Endothelial cell of umbilical vein (primary cell): ENCODE results near the gene YWHAG.

ENCODE experiments used
- EZH2 ChIP-seq: IDR thresholded peaks from 2 replicates; pipeline ENCODE4 v1.6.1; 2012; ENCODE audit warnings: borderline replicate concordance, low read depth, mild to moderate bottlenecking, moderate library complexity, low read length, inconsistent platforms; ENCODE audit not compliant: severe bottlenecking
- POLR2A ChIP-seq: IDR thresholded peaks from 2 replicates; pipeline ENCODE4 v1.6.1; 2012; ENCODE audit warnings: low read depth, mild to moderate bottlenecking, control low read depth, low read length
- TF ChIP-seq, protein P1 (sequence below), 2 donors: IDR thresholded peaks; 1 replicate in 1 of 2; 2 replicates in 1 of 2; pipeline ENCODE4 v1.5.1; 2011; ENCODE audit warnings: low read length in 2 of 2, mild to moderate bottlenecking in 2 of 2, moderate library complexity in 2 of 2, control low read depth in 1 of 2, inconsistent platforms in 1 of 2, low read depth in 1 of 2; ENCODE audit not compliant: insufficient read depth in 1 of 2; ENCODE audit errors: extremely low read depth in 1 of 2
- TF ChIP-seq, protein P2 (sequence below): IDR thresholded peaks from 2 replicates; pipeline ENCODE4 v1.6.1; 2011; ENCODE audit not compliant: insufficient read depth, insufficient read length

DNA sequence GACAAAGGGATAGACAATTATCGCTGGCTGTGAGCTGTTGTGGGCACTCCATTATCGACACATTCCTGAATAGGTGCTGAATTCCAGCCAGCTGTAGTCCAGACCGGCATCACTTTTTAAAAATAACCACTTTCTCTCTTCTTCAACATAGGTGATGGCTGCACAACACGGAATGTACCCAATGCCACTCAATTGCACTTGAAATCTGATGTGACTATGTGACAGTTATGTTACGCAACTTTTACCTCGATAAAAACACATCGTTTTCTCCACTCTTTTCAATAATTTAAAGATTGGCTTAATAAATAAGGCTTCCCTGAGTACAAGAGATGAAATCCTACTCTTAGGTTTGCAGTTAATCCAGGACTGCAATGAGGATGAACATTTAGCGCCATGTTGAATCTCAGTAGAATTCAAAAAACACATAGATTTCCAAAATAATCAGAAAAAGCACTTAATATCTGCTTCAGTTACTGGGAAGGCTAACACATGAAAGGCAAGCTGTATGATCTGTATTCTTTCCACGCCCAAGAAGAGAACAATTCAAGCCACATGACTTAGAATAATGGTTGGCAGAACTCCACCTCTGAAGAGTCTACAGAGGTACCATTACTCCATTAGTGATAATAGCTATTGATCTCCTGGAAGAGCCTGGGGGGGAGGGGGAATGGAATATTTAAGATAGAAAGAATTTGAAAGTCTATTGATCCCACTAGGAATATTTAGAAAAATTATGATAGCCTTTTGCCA lies 3.6 kb downstream of the YWHAG start:
- TF ChIP-seq POLR2A: no peak
- TF ChIP-seq, protein P1, sequence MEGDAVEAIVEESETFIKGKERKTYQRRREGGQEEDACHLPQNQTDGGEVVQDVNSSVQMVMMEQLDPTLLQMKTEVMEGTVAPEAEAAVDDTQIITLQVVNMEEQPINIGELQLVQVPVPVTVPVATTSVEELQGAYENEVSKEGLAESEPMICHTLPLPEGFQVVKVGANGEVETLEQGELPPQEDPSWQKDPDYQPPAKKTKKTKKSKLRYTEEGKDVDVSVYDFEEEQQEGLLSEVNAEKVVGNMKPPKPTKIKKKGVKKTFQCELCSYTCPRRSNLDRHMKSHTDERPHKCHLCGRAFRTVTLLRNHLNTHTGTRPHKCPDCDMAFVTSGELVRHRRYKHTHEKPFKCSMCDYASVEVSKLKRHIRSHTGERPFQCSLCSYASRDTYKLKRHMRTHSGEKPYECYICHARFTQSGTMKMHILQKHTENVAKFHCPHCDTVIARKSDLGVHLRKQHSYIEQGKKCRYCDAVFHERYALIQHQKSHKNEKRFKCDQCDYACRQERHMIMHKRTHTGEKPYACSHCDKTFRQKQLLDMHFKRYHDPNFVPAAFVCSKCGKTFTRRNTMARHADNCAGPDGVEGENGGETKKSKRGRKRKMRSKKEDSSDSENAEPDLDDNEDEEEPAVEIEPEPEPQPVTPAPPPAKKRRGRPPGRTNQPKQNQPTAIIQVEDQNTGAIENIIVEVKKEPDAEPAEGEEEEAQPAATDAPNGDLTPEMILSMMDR (IDR thresholded peaks at IDR 0.05; ENCODE audit: extremely low read depth in 1 of 2, insufficient read depth in 1 of 2, low read depth in 1 of 2, low read length in 2 of 2): no peak
- no peak for TF ChIP-seq EZH2
- TF ChIP-seq, protein P2, sequence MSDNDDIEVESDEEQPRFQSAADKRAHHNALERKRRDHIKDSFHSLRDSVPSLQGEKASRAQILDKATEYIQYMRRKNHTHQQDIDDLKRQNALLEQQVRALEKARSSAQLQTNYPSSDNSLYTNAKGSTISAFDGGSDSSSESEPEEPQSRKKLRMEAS: no peak
